ENCODE data around the gene ATR.
"Not testable (repeated sequence)": the region's sequence is repeated elsewhere in the genome, so short reads cannot be mapped to it uniquely, and the experiment has no call there.

The ATR gene

DNA sequence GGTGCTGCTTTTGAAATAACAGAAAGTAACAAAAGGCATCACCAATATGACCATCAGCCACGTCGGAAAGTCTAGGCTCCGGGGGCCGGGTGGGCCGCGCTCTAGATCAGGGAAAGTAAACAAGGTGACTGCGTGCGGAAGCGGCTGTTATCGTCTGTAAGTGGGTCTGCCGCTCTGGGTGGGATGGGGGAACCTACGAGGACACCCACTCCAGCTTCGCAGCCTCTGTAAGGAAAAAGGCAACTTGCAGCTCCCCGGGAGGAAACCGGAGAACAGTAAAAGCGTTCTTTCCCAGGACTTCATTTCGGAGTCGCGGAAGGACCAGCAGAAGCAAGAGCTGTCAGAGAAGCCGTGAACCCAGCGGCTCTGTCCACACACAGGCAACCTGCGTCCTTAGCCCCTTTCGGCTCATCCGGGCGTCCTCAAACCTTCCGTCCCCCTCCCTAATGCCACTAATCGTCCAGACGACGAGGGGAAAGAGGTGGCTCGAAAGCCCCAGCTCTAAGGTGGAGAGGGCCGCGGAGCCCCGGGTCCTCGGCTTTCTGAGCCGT, 131.2 kb downstream of the ATR start:
- FAIRE-seq = no peak

DNA sequence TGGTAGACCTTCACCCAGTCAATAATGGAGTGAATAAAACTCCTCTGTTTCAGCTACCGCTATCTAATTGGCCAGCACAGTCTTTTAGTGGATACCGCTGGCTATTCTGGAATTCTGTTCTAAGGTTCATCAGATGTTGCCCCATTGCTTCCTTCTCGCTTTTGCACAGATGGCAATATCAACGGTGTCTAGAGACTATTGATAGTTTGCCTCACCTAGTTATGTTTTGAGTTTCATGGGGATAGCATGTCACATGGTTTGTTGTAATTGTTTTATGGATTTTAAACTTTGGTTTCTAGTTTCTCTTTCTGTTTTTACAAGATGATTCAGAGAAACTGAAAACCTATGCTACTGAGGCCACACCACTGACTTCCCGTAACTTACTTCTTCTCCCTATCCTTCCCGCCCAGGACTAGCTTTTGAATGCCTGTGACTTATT, 132.7 kb downstream of the ATR start:
- peak; percentile 89 for FAIRE-seq

DNA sequence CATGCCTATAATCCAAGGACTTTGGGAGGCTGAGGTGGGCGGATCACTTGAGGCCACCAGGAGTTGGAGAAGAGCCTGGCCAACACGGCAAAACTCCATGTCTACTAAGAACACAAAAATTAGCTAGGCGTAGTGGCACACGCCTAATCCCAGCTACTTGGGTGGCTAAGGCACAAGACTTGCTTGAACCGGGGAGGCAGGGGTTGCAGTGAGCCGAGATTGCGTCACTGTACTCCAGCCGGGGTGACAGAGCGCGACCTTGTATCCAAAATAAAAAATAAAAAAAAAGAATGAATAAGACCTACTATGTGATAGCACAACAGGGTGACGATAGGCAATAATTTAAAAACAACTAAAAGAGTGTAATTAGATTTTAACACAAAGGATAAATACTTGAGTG, 134.2 kb downstream of the ATR start:
- no peak for FAIRE-seq

DNA sequence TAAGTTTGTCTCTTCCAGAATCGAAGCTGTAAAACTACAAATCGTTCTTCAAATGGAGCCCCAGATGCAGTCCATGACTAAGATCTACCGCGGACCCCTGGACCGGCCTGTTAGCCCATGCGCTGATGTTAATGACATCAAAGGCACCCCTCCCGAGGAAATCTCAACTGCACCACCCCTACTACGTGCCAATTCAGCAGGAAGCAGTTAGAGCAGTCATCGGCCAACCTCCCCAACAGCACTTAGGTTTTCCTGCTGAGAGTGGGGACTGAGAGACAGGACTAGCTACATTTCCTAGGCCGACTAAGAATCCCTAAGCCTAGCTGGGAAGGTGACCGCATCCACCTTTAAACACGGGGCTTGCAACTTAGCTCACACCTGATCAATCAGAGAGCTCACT, 135.5 kb downstream of the ATR start:
- not testable (repeated sequence) for FAIRE-seq

DNA sequence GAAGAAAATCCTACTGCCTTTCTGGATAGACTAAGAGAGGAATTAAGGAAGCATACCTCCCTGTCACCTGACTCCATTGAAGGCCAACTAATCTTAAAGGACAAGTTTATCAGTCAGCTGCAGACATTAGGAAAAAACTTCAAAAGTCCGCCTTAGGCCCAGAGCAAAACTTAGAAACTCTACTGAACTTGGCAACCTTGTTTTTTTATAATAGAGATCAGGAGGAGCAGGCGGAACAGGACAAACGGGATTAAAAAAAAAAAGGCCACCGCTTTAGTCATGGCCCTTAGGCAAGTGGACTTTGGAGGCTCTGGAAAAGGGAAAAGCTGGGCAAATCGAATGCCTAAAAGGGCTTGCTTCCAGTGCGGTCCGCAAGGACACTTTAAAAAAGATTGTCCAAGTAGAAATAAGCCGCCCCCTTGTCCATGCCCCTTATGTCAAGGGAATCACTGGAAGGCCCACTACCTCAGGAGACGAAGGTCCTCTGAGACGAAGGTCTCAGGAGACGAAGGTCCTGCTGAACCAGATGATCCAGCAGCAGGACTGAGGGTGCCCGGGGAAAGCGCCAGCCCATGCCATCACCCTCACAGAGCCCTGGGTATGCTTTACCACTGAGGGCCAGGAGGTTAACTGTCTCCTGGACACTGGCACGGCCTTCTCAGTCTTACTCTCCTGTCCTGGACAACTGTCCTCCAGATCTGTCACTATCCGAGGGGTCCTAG, 138.9 kb downstream of the ATR start:
- not testable (repeated sequence) for FAIRE-seq

DNA sequence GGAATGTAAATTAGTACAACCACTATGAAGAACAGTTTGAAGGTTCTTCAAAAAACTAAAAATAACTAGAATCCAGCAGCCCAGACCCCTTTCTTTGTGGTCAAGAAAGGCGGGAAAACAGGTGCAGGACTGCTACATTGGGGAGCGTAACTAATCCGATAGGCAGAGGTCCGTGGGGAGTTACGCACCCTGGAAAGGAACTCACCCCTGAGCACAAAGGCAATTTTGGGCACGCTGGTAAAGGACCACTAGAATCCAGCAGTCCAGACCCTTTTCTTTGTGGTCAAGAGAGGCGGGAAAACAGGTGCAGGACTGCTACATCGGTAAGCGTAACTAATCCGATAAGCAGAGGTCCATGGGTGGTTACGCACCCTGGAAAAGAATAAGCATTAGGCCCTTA, 140.4 kb downstream of the ATR start:
- FAIRE-seq = not testable (repeated sequence)

DNA sequence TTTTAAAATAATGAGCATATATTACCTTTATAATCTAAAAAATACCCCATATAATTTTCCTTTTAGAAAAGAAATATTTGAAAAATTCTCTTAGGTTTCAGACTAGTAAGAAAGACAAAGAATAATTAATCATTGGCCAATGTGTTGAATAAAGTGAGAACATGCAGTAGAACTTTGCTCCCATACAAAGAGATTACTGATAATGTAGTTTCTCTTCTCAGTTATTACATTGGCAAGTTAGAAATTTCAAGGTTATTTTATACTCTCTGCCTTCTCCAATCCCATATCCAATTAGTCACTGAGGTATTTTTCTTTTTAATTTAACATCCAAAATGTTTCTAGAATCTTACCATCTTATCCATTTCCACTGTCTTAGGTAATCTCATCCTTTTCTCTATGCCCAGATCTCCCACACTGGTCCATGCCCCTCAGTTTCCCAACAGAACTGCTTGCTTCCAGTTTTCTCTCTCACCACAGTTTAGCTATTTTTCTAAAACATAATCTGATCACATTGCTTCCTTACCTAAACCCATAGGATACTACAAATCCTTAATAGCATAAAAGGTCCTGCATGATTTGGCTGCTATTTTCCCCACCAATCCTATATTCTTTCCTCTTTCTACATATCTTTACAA, 141.5 kb downstream of the ATR start:
- peak; percentile 24 for FAIRE-seq

DNA sequence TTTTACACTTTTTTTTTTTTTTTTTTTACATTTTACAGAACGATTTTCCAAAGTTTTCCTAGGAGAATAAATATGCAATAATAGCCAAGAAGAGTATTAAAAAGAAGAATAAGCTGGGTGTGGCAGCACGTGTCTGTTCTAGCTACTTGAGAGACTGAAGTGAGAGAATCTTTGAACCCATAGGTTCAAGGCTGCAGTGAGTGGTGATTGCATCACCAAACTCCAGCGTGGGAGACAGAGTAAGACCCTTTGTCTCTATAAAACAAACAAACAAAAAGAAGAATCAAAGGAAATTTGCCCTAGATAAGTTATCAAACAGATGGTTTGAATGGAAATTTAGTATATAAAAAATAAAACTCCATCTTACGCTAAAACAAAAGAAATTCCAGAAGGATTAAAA, 144.0 kb downstream of the ATR start:
- FAIRE-seq = no peak

DNA sequence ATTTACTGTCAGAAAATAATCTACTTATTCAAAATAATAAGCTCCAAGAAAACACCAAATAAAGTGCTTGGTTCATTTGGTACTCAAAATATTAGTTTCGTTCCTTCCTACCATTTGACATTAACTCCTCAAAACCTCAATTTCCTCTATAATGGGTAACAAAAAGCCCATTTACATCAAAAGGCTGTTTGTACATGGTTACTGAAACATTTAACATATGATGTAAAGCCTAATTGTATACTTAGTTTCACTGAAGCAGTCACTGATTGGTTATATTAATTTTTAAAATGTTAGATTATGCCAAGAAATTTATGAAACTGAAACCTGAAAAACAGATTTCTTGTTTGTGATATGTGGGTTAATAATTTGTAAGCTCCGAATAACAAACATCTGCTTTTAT, 145.4 kb downstream of the ATR start:
- no peak for FAIRE-seq

DNA sequence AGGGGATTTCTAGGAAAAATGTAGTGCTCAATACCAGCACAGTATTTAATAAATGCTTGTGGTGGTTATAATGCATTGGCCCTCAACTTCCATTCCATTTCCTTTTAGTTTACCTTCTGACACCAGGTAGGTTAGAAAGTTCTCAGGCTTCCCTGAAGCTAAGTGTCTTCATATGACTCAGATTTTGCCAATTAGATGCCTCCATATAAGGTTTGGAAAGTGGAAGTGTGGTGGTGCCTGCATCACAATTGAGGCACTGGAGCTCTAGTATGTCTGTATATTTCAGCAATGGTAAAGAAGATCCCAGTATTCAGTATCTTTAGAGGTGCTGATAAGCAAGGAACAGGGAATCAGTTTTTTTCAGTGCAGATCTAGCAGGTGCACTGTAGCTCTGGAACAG, 149.0 kb downstream of the ATR start:
- no peak for FAIRE-seq

DNA sequence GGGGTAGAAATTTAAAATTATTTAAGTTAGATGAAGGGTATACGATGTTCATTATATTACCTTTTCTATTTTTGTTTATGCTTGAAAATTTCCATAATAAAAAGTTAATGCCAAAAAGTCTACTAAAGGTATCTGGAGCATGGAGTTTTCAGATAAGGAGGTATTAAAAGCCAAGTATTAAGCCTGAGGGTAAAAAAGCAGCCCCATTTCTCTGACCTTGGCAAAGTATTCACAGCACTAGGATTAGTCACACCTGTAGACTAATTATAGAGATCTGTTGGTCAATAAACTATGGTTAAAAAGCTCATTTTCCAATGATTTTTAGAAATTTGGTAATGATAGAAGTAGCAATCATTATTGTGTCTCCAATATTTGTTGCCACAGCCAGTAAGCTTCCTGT, 153.8 kb downstream of the ATR start:
- FAIRE-seq = no peak

DNA sequence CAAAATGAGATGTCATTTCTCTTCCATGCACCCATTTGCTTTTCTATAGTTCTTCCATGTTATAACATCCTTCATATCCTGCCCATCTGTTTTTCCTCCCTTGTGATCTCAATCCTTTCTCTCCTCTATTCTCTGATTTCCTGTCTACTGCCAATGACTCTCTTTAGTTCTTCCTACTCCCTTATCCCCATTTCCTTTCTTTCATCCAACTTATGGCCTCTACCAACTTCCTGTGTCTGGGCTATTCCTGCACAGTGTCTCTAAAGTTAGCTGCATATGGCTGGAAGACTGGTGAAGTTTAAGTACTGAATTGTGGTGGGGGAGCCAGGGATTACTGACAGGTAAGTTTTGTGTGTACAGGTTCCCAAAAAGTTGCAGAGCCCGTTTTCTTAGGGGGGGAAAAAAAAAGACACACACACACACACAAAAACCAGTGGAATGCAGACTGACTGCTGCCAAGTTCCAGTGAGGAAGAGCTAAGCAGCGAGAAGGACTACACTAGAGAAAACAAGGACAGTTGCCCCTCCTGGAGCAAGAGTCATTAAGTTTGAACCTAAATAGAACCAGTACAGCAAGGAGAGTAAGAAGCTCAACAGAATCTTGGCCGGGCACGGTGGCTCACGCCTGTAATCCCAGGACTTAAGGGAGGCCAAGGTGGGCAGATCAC, 159.5 kb downstream of the ATR start:
- FAIRE-seq = no peak

DNA sequence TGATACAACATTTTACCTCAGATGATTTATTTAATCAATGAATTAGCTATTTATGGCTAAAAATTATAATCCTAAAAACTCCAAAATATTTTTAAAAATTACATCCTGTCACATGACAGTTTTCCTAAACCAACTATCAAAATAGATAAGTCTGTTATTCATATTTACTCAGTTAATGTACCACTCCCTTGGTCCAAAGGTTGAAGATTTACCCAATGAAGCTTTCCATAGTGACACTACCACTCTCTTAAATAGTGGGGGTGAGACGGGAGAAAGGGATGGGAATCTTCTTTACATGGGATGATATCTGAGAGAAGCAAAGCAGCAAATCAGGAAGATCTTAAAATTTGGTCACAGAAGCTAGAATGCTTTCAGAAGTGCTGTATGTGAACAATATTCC, 161.2 kb downstream of the ATR start:
- no peak for FAIRE-seq

DNA sequence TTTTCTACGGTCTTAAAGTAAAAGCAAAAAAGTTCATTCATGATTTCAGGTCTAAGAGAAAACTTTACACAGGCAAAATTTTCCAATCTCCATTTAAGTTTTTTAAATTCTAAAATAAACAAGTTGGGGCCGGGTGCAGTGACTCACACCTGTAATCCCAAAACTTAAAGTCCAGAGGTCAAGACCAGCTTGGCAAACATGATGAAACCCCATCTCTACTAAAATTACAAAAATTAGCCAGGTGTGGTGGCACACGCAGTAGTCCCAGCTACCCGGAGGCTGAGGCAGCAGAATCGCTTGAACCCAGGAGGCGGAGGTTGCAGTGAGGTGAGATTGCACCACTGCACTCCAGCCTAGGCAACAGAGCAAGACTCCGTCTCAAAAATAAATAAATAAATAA, 178.0 kb downstream of the ATR start:
- not testable (repeated sequence) for FAIRE-seq

All from colon (tissue), 2 donors.